Nucleus accumbens (tissue), 56 donors: ENCODE data around the gene LRRC3B.

ENCODE experiments used
- DNase-seq, 56 donors: peaks; one replicate each; lab custom pipeline; 2025; lab: John Stamatoyannopoulos, UW

Gene LRRC3B

GRCh38 chr3:26704736-26705135, 82.2 kb downstream of the LRRC3B start:
- no peak for DNase-seq

DNA sequence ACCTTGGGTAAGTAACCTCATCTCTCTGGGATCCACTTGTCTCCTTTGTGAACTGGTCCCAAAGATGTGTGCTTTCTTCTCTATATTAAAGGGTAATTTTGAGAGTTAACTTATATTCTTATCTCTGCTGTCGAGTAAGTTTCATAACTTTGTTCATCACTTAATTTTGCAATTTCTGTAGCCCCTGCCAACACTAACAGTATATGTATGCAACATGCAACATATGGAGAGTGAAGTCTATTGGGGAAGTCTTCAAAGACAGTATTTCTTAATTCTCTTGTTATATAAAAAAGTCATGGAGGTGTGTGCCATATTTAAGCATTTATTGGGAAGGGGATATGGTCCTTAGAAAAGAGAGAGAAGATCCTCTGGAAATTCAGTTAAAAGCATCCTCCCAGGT, 85.9 kb downstream of the LRRC3B start:
- DNase-seq, result no peak

DNA sequence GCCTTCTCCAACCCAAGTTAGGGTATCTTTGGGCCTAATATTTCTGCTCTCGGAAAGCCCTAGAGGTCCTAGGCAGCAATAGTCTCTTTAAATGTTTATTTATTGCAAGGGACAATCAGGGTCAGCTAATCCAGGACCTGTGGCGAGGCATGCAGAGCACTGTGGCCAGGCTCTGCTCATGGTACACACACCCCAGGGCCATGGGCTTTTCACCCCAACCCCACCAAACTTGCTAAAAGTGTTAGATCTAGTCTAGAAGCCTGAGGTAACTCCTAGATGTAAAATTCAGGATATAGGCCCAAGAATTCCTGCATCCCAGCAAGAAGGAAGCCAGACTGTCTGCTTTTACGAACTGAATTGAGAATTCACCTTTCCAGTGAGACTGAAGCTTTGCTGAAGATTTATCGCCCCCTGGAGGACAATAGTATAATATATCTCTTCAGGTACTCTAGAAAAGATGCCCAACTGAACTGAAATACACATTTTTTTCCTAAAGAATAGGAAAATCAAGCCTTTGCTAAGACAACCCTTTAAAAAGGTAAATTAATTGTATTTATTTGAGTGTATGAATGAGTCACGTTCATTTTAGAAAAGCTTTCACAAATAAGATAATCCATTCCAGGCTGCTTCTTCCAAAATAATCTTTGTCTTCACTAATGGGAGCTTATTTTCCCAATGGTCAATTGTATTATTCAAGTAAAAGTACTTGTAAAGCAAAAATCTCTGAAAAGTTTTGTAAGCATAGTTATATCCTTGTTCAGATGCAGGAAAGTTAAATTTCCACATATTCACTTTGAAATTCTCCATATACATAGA, 89.8 kb downstream of the LRRC3B start:
- peak in 3 of 56 donors; percentile 0 to 25 (median 10) for DNase-seq

DNA sequence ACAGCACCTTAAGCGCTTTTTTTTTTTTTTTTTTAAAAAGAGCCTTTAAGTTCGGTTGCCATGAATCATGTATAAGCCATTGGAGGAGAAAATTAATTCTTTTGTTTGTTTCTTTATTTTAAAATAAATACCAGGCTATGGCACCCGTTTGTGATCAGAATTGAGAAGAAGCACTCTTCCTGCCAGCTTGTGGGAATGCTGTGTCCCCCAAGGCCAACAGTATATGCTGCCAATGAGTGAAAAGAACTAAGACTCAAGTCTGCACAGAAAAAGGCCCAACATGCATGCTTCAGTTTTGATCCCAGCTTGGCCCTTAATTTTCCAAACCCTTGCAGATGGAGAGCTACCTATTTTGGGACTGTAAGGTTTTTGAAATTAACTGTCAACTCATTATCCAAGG, 90.5 kb downstream of the LRRC3B start:
- DNase-seq, result peak in 5 of 56 donors; percentile 5 to 22 (median 12)

DNA sequence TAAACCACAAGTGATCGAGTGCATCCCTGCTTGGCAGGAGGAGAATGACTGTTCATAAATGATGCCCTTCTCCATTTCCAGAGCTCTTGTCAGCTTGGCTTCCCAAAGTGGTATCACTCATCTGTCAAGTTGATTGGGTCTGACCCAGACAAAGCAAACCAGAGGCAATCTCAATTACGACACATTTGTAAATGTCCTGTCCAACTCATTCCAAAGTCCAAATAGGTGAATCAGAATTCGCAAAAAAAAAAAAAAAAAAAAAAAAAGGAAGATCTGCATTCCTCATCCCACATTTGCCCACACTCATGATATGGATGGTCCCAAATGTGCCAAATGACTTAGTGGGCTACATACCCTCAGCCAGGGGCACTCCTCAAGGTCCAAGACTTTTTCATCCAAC, 91.9 kb downstream of the LRRC3B start:
- no peak for DNase-seq

DNA sequence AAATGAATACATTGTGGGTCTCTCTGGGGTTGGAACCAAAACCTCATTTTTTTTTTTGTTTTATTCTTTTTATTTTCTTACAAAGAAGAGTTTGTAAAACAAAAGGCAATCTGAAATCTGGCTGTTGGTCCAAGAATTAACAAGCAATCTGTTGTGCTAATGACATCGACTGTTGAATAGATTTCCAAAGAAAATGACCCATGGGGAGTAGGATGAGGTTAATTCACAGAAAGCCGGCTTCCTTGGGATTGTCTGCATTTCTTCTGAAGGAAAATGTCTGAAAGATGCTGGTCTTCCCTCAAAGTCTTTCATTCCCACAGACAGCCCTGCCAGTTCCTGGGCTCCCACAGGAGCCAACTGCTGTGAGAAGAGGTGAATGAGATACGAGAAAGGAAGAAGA, 92.9 kb downstream of the LRRC3B start:
- DNase-seq, result peak in 6 of 56 donors; percentile 0 to 23 (median 12)

DNA sequence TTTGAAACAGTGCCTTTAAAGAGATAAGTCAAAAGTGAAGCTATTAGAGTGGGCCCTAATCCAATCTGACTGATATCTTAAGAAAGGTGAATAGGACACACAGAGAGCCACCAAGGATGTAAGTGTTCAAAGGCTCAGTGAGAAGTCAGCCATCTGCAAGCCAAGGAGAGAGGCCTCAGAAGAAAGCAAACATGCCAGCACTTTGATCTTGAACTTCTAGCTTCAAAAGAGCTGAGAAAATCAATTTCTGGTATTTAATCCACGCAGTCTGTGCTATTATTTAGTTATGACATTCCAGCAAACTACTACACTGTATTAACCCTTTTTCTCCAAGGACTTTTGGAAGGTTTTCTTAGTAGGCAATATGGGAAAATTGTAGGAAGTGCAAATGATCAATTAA, 95.7 kb downstream of the LRRC3B start:
- no peak for DNase-seq

DNA sequence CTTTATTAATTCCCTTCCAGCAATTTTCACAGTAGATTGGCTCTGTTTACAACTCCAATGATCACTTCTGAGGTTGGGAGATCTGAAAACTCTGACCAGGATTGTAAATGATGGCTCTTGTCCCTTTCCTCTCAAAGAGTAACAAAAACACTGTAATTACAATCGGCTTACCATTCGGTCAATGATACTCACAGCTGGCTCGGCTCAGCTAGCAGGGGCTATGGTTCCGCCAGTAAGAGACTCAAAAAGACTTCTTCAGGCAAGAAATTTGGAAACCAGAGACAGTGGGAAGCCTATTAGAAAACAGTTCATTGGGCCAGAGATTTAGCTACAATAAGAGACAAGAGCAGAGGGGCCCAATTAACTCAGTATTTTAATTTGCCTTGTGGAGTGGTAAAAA, 96.6 kb downstream of the LRRC3B start:
- peak in 9 of 56 donors; percentile 1 to 47 (median 34) for DNase-seq

GRCh38 chr3:26721047-26721446, 98.5 kb downstream of the LRRC3B start:
- no peak for DNase-seq

DNA sequence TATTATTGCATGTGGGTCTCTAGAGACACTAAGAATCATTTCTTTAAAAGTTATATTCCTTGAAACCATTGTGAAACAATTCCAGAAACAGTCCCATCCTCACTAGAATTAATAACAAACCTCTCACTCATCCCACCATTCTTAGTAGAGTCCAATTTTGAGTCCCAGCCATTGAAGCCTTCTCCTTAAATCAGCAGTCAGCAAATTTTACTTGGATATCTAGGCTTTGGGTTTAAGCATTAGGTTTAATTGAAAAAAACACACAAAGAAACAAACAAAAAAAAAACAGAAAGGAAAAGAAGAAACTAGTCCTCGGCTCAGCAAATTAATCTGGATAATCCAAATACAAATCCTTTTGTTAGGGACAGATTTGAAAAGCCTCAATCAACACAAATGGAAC, 109.3 kb downstream of the LRRC3B start:
- no peak for DNase-seq

- no peak for DNase-seq
These were observed 127.7 kb downstream of the LRRC3B start for GRCh38 chr3:26750263-26750662.

GRCh38 chr3:26752466-26752865, 129.9 kb downstream of the LRRC3B start:
- no peak for DNase-seq

- DNase-seq, result no peak
These were observed 130.5 kb downstream of the LRRC3B start for GRCh38 chr3:26753095-26753494.

- no peak for DNase-seq
These were observed 135.4 kb downstream of the LRRC3B start for GRCh38 chr3:26757978-26758377.
